ENCODE results near the gene SULT1A2.

DNA sequence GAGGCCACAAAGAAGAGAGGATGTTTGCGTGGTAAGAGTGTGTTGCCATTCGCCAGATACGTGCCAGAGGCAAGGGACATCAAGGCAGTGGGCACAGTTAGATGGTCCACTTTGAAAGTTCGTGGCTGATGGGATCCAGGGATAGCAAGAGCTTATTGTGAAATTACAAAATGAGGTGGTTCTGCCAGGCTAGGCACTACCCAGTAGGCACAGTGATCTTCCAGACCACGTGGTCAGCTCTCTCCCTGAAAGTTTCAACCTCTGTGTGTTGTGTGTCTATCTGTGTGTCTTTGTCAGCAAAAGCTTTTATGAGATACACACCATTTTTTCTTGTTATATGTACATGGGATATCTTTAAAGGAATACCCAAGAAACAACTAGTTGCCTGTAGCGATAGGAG, 33.6 kb downstream of the SULT1A2 start:
- TF ChIP-seq, protein P1, sequence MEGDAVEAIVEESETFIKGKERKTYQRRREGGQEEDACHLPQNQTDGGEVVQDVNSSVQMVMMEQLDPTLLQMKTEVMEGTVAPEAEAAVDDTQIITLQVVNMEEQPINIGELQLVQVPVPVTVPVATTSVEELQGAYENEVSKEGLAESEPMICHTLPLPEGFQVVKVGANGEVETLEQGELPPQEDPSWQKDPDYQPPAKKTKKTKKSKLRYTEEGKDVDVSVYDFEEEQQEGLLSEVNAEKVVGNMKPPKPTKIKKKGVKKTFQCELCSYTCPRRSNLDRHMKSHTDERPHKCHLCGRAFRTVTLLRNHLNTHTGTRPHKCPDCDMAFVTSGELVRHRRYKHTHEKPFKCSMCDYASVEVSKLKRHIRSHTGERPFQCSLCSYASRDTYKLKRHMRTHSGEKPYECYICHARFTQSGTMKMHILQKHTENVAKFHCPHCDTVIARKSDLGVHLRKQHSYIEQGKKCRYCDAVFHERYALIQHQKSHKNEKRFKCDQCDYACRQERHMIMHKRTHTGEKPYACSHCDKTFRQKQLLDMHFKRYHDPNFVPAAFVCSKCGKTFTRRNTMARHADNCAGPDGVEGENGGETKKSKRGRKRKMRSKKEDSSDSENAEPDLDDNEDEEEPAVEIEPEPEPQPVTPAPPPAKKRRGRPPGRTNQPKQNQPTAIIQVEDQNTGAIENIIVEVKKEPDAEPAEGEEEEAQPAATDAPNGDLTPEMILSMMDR (IDR thresholded peaks at IDR 0.05; ENCODE audit: low read length) = no peak
- TF ChIP-seq EZH2 (IDR thresholded peaks at IDR 0.05; ENCODE audit: borderline replicate concordance, low read length) = no peak

Measured in OCI-LY1 (cell line).